Measurements from ENCODE around the gene IFNA5. TPM values are rescaled to one million over a fixed set of nuclear protein-coding genes. Genes with fewer than 3 reads are reported as not detected.

IFNA5 gene
- total and polyA plus RNA-seq, 12 donors: not detected

GRCh38 chr9:21281275-21281674 lies 23.8 kb downstream of the IFNA5 start:
- no peak for TF ChIP-seq CTCF (IDR thresholded peaks at IDR 0.05)
- peaks cover 0 to 21% (median 4%) of the 10 kb centered on the region in 7 donors for H3K27me3 ChIP-seq
- no peak for ATAC-seq
- intact Hi-C loops (cut with DNase I): no loop called here
- no peaks in the 10 kb centered on the region for H3K36me3 ChIP-seq
- WGBS, 2 donors: 60 to 75% methylated on average over 2 of the region's 2 CpGs
- H3K9me3 ChIP-seq: peaks cover 0 to 5% (median 0%) of the 10 kb centered on the region in 11 donors
- DNase-seq: no peak
- H3K4me3 ChIP-seq: no peak overlapping the region
- no peaks in the 10 kb centered on the region for H3K4me1 ChIP-seq
- H3K27ac ChIP-seq: no peak overlapping the region

GRCh38 chr9:21268347-21268657 lies 36.8 kb downstream of the IFNA5 start:
- Histone ChIP-seq H3K27ac (no peak overlapping the region), H3K4me3 (no peak overlapping the region), H3K36me3 (no peaks in the 10 kb centered on the region), H3K9me3 (peaks cover 0 to 23% (median 0%) of the 10 kb centered on the region in 11 donors), H3K4me1 (no peaks in the 10 kb centered on the region), H3K27me3 (peaks cover 0 to 23% (median 11%) of the 10 kb centered on the region in 7 donors)
- no peak for TF ChIP-seq CTCF (IDR thresholded peaks at IDR 0.05)
- ATAC-seq (no peak), DNase-seq (no peak)
- intact Hi-C loops (cut with DNase I): no loop called here
- 45 to 49% methylated on average over 2 of the region's 2 CpGs for WGBS, 2 donors

GRCh38 chr9:21267485-21268346 lies 37.4 kb downstream of the IFNA5 start:
- intact Hi-C loops (cut with DNase I): no loop called here
- no peaks in the 10 kb centered on the region for H3K36me3 ChIP-seq
- 48 to 67% methylated on average over 4 of the region's 4 CpGs for WGBS, 2 donors
- TF ChIP-seq CTCF (IDR thresholded peaks at IDR 0.05): no peak
- H3K4me1 ChIP-seq: no peaks in the 10 kb centered on the region
- no peak overlapping the region for H3K27ac ChIP-seq
- DNase-seq (no peak), ATAC-seq (no peak)
- H3K4me3 ChIP-seq: no peak overlapping the region
- H3K9me3 ChIP-seq: peaks cover 0 to 22% (median 0%) of the 10 kb centered on the region in 11 donors
- H3K27me3 ChIP-seq: peaks cover 0 to 23% (median 11%) of the 10 kb centered on the region in 7 donors

- DNase-seq (no peak), ATAC-seq (no peak)
- H3K4me1 ChIP-seq: no peaks in the 10 kb centered on the region
- H3K9me3 ChIP-seq: peaks cover 0 to 16% (median 0%) of the 10 kb centered on the region in 11 donors
- 20 to 22% methylated on average over 3 of the region's 3 CpGs for WGBS, 2 donors
- H3K27ac ChIP-seq: no peak overlapping the region
- TF ChIP-seq CTCF (IDR thresholded peaks at IDR 0.05): no peak
- peaks cover 0 to 26% (median 11%) of the 10 kb centered on the region in 7 donors for H3K27me3 ChIP-seq
- intact Hi-C loops (cut with DNase I): no loop called here
- no peaks in the 10 kb centered on the region for H3K36me3 ChIP-seq
- H3K4me3 ChIP-seq: no peak overlapping the region
Measured at GRCh38 chr9:21266733-21267484, 38.2 kb downstream of the IFNA5 start.
